ENCODE results near the gene RBM17.

GRCh38 chr10:6065835-6066234 lies 23.0 kb upstream of the RBM17 start:
- TF ChIP-seq FOXP2 (optimal IDR thresholded peaks at IDR 0.05; ENCODE audit: control extremely low read depth, extremely low read length, insufficient read depth) (no peak), EZH2 (IDR thresholded peaks at IDR 0.05) (no peak), POLR2AphosphoS5 (IDR thresholded peaks at IDR 0.05; ENCODE audit: borderline replicate concordance, low read depth, low read length) (no peak)

Data from SK-N-MC (cell line).